Measurements from ENCODE around the gene ALG10. TPM values are rescaled to one million over a fixed set of nuclear protein-coding genes. Genes with fewer than 3 reads are reported as not detected.
"Not testable (repeated sequence)": the region's sequence is repeated elsewhere in the genome, so short reads cannot be mapped to it uniquely, and the experiment has no call there.

ALG10 gene
- polyA plus RNA-seq (2013): 11.4 TPM

GRCh38 chr12:34022079-34022830 is at the start of gene ALG10:
Gene ALG10, plus strand, starts transcription at chr12:34022496. Its CDS starts 104 bp downstream, at chr12:34022600.
- CTCF ChIA-PET: interaction anchor here (1.0 to 2.2 kb wide), 3 partner anchors 11 to 1266 kb away, joined by 3 to 16 read pairs (median 4); partner anchors contain the start of gene YARS2
- DNase-seq: peak; percentile 97 to 99 (median 99)
- no peaks in the 10 kb centered on the region for H3K27me3 ChIP-seq (replicated peaks in 2 of 5; ENCODE audit: control insufficient read depth in 4 of 5, insufficient read depth in 5 of 5, low read length in 4 of 5)
- WGBS (ENCODE audit: insufficient coverage): 0% methylated on average over 37 of the region's 44 CpGs
- H3K36me3 ChIP-seq (ENCODE audit: control insufficient read depth in 4 of 4, insufficient read depth in 4 of 4, low read length in 3 of 4): peaks cover 0 to 7% (median 0%) of the 10 kb centered on the region in 4 experiments
- peaks cover 3 to 17% (median 9%) of the 10 kb centered on the region in 4 experiments for H3K4me1 ChIP-seq (ENCODE audit: control extremely low read depth in 1 of 4, control insufficient read depth in 4 of 4, insufficient read depth in 4 of 4, low read length in 3 of 4)
- H3K9me3 ChIP-seq (ENCODE audit: control extremely low read depth in 1 of 5, control insufficient read depth in 4 of 5, insufficient read depth in 2 of 5, low read depth in 1 of 5, low read length in 4 of 5): no peaks in the 10 kb centered on the region
- H3K27ac ChIP-seq (ENCODE audit: insufficient read depth in 1 of 2, low read depth in 1 of 2, low read length in 2 of 2, poor library complexity in 1 of 2, severe bottlenecking in 2 of 2): peak within 1 kb of the TSS; percentile 85 to 95
- peak within 1 kb of the TSS; percentile 72 to 95 (median 87) for H3K4me3 ChIP-seq (ENCODE audit: control insufficient read depth in 1 of 7, extremely low read depth in 1 of 7, insufficient read depth in 4 of 7, low read depth in 2 of 7, low read length in 6 of 7)
- POLR2A ChIA-PET: no interaction called here

GRCh38 chr12:33972884-33973283 is 49.4 kb upstream of the ALG10 start:
- H3K4me1 ChIP-seq (ENCODE audit: control extremely low read depth in 1 of 4, control insufficient read depth in 4 of 4, insufficient read depth in 4 of 4, low read length in 3 of 4); H3K27me3 ChIP-seq (replicated peaks in 2 of 5; ENCODE audit: control insufficient read depth in 4 of 5, insufficient read depth in 5 of 5, low read length in 4 of 5); H3K36me3 ChIP-seq (ENCODE audit: control insufficient read depth in 4 of 4, insufficient read depth in 4 of 4, low read length in 3 of 4); H3K4me3 ChIP-seq (ENCODE audit: control insufficient read depth in 1 of 7, extremely low read depth in 1 of 7, insufficient read depth in 4 of 7, low read depth in 2 of 7, low read length in 6 of 7); CTCF ChIA-PET; H3K9me3 ChIP-seq (ENCODE audit: control extremely low read depth in 1 of 5, control insufficient read depth in 4 of 5, insufficient read depth in 2 of 5, low read depth in 1 of 5, low read length in 4 of 5); POLR2A ChIA-PET; DNase-seq; H3K27ac ChIP-seq (ENCODE audit: insufficient read depth in 1 of 2, low read depth in 1 of 2, low read length in 2 of 2, poor library complexity in 1 of 2, severe bottlenecking in 2 of 2): not testable (repeated sequence)
- no CpG with 5 or more reads among the region's 5 CpGs for WGBS (ENCODE audit: insufficient coverage)

- H3K27ac ChIP-seq (ENCODE audit: insufficient read depth in 1 of 2, low read depth in 1 of 2, low read length in 2 of 2, poor library complexity in 1 of 2, severe bottlenecking in 2 of 2): no peak overlapping the region
- WGBS (ENCODE audit: insufficient coverage): no CpG with 5 or more reads among the region's 1 CpG
- POLR2A ChIA-PET: no interaction called here
- no peak overlapping the region for H3K4me3 ChIP-seq (ENCODE audit: control insufficient read depth in 1 of 7, extremely low read depth in 1 of 7, insufficient read depth in 4 of 7, low read depth in 2 of 7, low read length in 6 of 7)
- no peaks in the 10 kb centered on the region for H3K4me1 ChIP-seq (ENCODE audit: control extremely low read depth in 1 of 4, control insufficient read depth in 4 of 4, insufficient read depth in 4 of 4, low read length in 3 of 4)
- H3K27me3 ChIP-seq (replicated peaks in 2 of 5; ENCODE audit: control insufficient read depth in 4 of 5, insufficient read depth in 5 of 5, low read length in 4 of 5): no peaks in the 10 kb centered on the region
- no peak for DNase-seq
- CTCF ChIA-PET: no interaction called here
- no peaks in the 10 kb centered on the region for H3K9me3 ChIP-seq (ENCODE audit: control extremely low read depth in 1 of 5, control insufficient read depth in 4 of 5, insufficient read depth in 2 of 5, low read depth in 1 of 5, low read length in 4 of 5)
- no peaks in the 10 kb centered on the region for H3K36me3 ChIP-seq (ENCODE audit: control insufficient read depth in 4 of 4, insufficient read depth in 4 of 4, low read length in 3 of 4)
These were observed 44.4 kb upstream of the ALG10 start for GRCh38 chr12:33977887-33978286.

- Histone ChIP-seq H3K36me3 (ENCODE audit: control insufficient read depth in 4 of 4, insufficient read depth in 4 of 4, low read length in 3 of 4) (no peaks in the 10 kb centered on the region), H3K27me3 (replicated peaks in 2 of 5; ENCODE audit: control insufficient read depth in 4 of 5, insufficient read depth in 5 of 5, low read length in 4 of 5) (peaks cover 0 to 3% (median 0%) of the 10 kb centered on the region in 5 experiments), H3K27ac (ENCODE audit: insufficient read depth in 1 of 2, low read depth in 1 of 2, low read length in 2 of 2, poor library complexity in 1 of 2, severe bottlenecking in 2 of 2) (no peak overlapping the region), H3K4me3 (ENCODE audit: control insufficient read depth in 1 of 7, extremely low read depth in 1 of 7, insufficient read depth in 4 of 7, low read depth in 2 of 7, low read length in 6 of 7) (no peak overlapping the region), H3K4me1 (ENCODE audit: control extremely low read depth in 1 of 4, control insufficient read depth in 4 of 4, insufficient read depth in 4 of 4, low read length in 3 of 4) (no peaks in the 10 kb centered on the region), H3K9me3 (ENCODE audit: control extremely low read depth in 1 of 5, control insufficient read depth in 4 of 5, insufficient read depth in 2 of 5, low read depth in 1 of 5, low read length in 4 of 5) (no peaks in the 10 kb centered on the region)
- DNase-seq: no peak
- ChIA-PET POLR2A (no interaction called here), CTCF (no interaction called here)
- 80% methylated on average over 2 of the region's 4 CpGs for WGBS (ENCODE audit: insufficient coverage)
These were observed 34.0 kb upstream of the ALG10 start for GRCh38 chr12:33988197-33988805.

GRCh38 chr12:33988913-33989312 is 33.4 kb upstream of the ALG10 start:
- H3K9me3 ChIP-seq (ENCODE audit: control extremely low read depth in 1 of 5, control insufficient read depth in 4 of 5, insufficient read depth in 2 of 5, low read depth in 1 of 5, low read length in 4 of 5): no peaks in the 10 kb centered on the region
- no peak for DNase-seq
- H3K4me1 ChIP-seq (ENCODE audit: control extremely low read depth in 1 of 4, control insufficient read depth in 4 of 4, insufficient read depth in 4 of 4, low read length in 3 of 4): no peaks in the 10 kb centered on the region
- ChIA-PET CTCF (no interaction called here), POLR2A (no interaction called here)
- no peaks in the 10 kb centered on the region for H3K36me3 ChIP-seq (ENCODE audit: control insufficient read depth in 4 of 4, insufficient read depth in 4 of 4, low read length in 3 of 4)
- 100% methylated on average over 2 of the region's 3 CpGs for WGBS (ENCODE audit: insufficient coverage)
- no peak overlapping the region for H3K4me3 ChIP-seq (ENCODE audit: control insufficient read depth in 1 of 7, extremely low read depth in 1 of 7, insufficient read depth in 4 of 7, low read depth in 2 of 7, low read length in 6 of 7)
- peaks cover 0 to 3% (median 0%) of the 10 kb centered on the region in 5 experiments for H3K27me3 ChIP-seq (replicated peaks in 2 of 5; ENCODE audit: control insufficient read depth in 4 of 5, insufficient read depth in 5 of 5, low read length in 4 of 5)
- H3K27ac ChIP-seq (ENCODE audit: insufficient read depth in 1 of 2, low read depth in 1 of 2, low read length in 2 of 2, poor library complexity in 1 of 2, severe bottlenecking in 2 of 2): no peak overlapping the region

- 100% methylated on average over 2 of the region's 4 CpGs for WGBS (ENCODE audit: insufficient coverage)
- DNase-seq: no peak
- Histone ChIP-seq H3K4me1 (ENCODE audit: control extremely low read depth in 1 of 4, control insufficient read depth in 4 of 4, insufficient read depth in 4 of 4, low read length in 3 of 4) (no peaks in the 10 kb centered on the region), H3K36me3 (ENCODE audit: control insufficient read depth in 4 of 4, insufficient read depth in 4 of 4, low read length in 3 of 4) (no peaks in the 10 kb centered on the region), H3K4me3 (ENCODE audit: control insufficient read depth in 1 of 7, extremely low read depth in 1 of 7, insufficient read depth in 4 of 7, low read depth in 2 of 7, low read length in 6 of 7) (no peak overlapping the region), H3K9me3 (ENCODE audit: control extremely low read depth in 1 of 5, control insufficient read depth in 4 of 5, insufficient read depth in 2 of 5, low read depth in 1 of 5, low read length in 4 of 5) (no peaks in the 10 kb centered on the region), H3K27me3 (replicated peaks in 2 of 5; ENCODE audit: control insufficient read depth in 4 of 5, insufficient read depth in 5 of 5, low read length in 4 of 5) (peaks cover 0 to 3% (median 0%) of the 10 kb centered on the region in 5 experiments), H3K27ac (ENCODE audit: insufficient read depth in 1 of 2, low read depth in 1 of 2, low read length in 2 of 2, poor library complexity in 1 of 2, severe bottlenecking in 2 of 2) (no peak overlapping the region)
- CTCF ChIA-PET: no interaction called here
- POLR2A ChIA-PET: no interaction called here
These were observed 27.2 kb upstream of the ALG10 start for GRCh38 chr12:33994857-33995808.

Measured in common myeloid progenitor, CD34-positive (primary cell).